KMS-11 (cell line): Measurements from ENCODE around the gene ME2.

ENCODE experiments used
- H2AFZ ChIP-seq: fragments of 200-600 bp; sonication (generic); 2 replicates; pipeline ENCODE4 v1.6.1; 2016; ENCODE audit warnings: antibody characterized with exemption, mixed run types, low read depth
- H3K27ac ChIP-seq: fragments of 200-600 bp; sonication (generic); 2 replicates; pipeline ENCODE4 v1.6.1; 2016; ENCODE audit warnings: mild to moderate bottlenecking, mixed run types
- H3K27me3 ChIP-seq: fragments of 200-600 bp; sonication (generic); 2 replicates; pipeline ENCODE4 v1.6.1; 2017; ENCODE audit warnings: mild to moderate bottlenecking, low read depth, mixed run types, moderate library complexity; ENCODE audit not compliant: insufficient read depth
- H3K36me3 ChIP-seq: fragments of 200-600 bp; sonication (generic); 2 replicates; pipeline ENCODE4 v1.6.1; 2017; ENCODE audit warnings: mild to moderate bottlenecking, mixed run types; ENCODE audit not compliant: insufficient read depth
- H3K4me1 ChIP-seq: fragments of 200-600 bp; sonication (generic); 2 replicates; pipeline ENCODE4 v1.6.1; 2016; ENCODE audit warnings: mild to moderate bottlenecking, low read depth, mixed run types; ENCODE audit not compliant: poor library complexity, severe bottlenecking
- H3K4me2 ChIP-seq: fragments of 200-600 bp; sonication (generic); 2 replicates; pipeline ENCODE4 v1.7.0; 2016; ENCODE audit warnings: mild to moderate bottlenecking, mixed run types
- H3K4me3 ChIP-seq: fragments of 200-600 bp; sonication (generic); IDR thresholded peaks from 2 replicates; pipeline ENCODE4 v1.6.1; 2017; ENCODE audit warnings: low read depth, low read length, mixed read lengths; ENCODE audit not compliant: insufficient read depth
- H3K79me2 ChIP-seq: fragments of 200-600 bp; sonication (generic); 2 replicates; pipeline ENCODE4 v1.6.1; 2016; ENCODE audit warnings: low read depth, mixed run types; ENCODE audit not compliant: insufficient read depth
- H3K9ac ChIP-seq: fragments of 200-600 bp; sonication (generic); 2 replicates; pipeline ENCODE4 v1.6.1; 2016; ENCODE audit warnings: mild to moderate bottlenecking, mixed run types
- H4K20me1 ChIP-seq: fragments of 200-600 bp; sonication (generic); 2 replicates; pipeline ENCODE4 v1.6.1; 2016; ENCODE audit warnings: mild to moderate bottlenecking, mixed run types; ENCODE audit not compliant: insufficient read depth
- CTCF ChIP-seq: fragments of 200-600 bp; sonication (generic); conservative IDR thresholded peaks from 2 replicates; pipeline ENCODE4 v1.6.1; 2017; ENCODE audit warnings: low read depth, mild to moderate bottlenecking, antibody characterized with exemption, low read length, moderate library complexity, mixed read lengths

Gene ME2

GRCh38 chr18:50977037-50977760 is 98.3 kb downstream of the ME2 start:
- H3K36me3 ChIP-seq = peaks cover 26% of the 10 kb centered on the region; the same call in 1 of the 2 replicates
- no peaks in the 10 kb centered on the region for H3K27me3 ChIP-seq
- H3K27ac ChIP-seq = no peak overlapping the region
- no peak overlapping the region for H2AFZ ChIP-seq
- TF ChIP-seq CTCF = no peak
- H3K4me2 ChIP-seq = no peak overlapping the region
- no peaks in the 10 kb centered on the region for H3K4me1 ChIP-seq
- no peaks in the 10 kb centered on the region for H3K79me2 ChIP-seq
- H4K20me1 ChIP-seq = no peaks in the 10 kb centered on the region
- no peak overlapping the region for H3K4me3 ChIP-seq
- H3K9ac ChIP-seq = no peak overlapping the region

GRCh38 chr18:50981381-50981780 is 102.5 kb downstream of the ME2 start:
- Histone ChIP-seq H3K27ac (no peak overlapping the region), H2AFZ (no peak overlapping the region), H3K4me3 (no peak overlapping the region), H3K27me3 (no peaks in the 10 kb centered on the region), H3K4me1 (no peaks in the 10 kb centered on the region), H3K79me2 (no peaks in the 10 kb centered on the region), H3K36me3 (peaks cover 15% of the 10 kb centered on the region; the same call in 1 of the 2 replicates), H3K4me2 (no peak overlapping the region), H3K9ac (no peak overlapping the region), H4K20me1 (no peaks in the 10 kb centered on the region)
- no peak for TF ChIP-seq CTCF

GRCh38 chr18:50982086-50982801 is 103.3 kb downstream of the ME2 start:
- no peaks in the 10 kb centered on the region for H3K4me1 ChIP-seq
- TF ChIP-seq CTCF = no peak

GRCh38 chr18:50982802-50983179 is 103.9 kb downstream of the ME2 start:
- no peaks in the 10 kb centered on the region for H3K79me2 ChIP-seq
- no peak overlapping the region for H3K27ac ChIP-seq
- no peak overlapping the region for H3K4me3 ChIP-seq
- H2AFZ ChIP-seq = no peak overlapping the region
- H3K4me1 ChIP-seq = no peaks in the 10 kb centered on the region
- H4K20me1 ChIP-seq = no peaks in the 10 kb centered on the region
- no peak overlapping the region for H3K9ac ChIP-seq
- peak; percentile 35; the same call in 1 of the 2 replicates for TF ChIP-seq CTCF
- peaks cover 3% of the 10 kb centered on the region; the same call in 1 of the 2 replicates for H3K36me3 ChIP-seq
- H3K27me3 ChIP-seq = no peaks in the 10 kb centered on the region
- no peak overlapping the region for H3K4me2 ChIP-seq

More at GRCh38 chr18:50982086-50982801, 103.3 kb downstream of the ME2 start:
- Histone ChIP-seq H3K4me3 (no peak overlapping the region), H3K27me3 (no peaks in the 10 kb centered on the region), H3K4me2 (no peak overlapping the region), H4K20me1 (no peaks in the 10 kb centered on the region), H3K79me2 (no peaks in the 10 kb centered on the region), H2AFZ (no peak overlapping the region), H3K36me3 (peaks cover 9% of the 10 kb centered on the region; the same call in 1 of the 2 replicates), H3K9ac (no peak overlapping the region), H3K27ac (no peak overlapping the region)
